Breast epithelium (tissue), 3 donors: ENCODE data around the gene CLPSL2.

Source experiments
- CTCF ChIP-seq, 3 donors: fragments of 450-650 bp; IDR thresholded peaks; one replicate each; pipeline ENCODE4 v1.5.1; 2016 to 2017; ENCODE audit warnings: antibody characterized with exemption in 3 of 3, mild to moderate bottlenecking in 3 of 3, moderate library complexity in 3 of 3
- POLR2A ChIP-seq: fragments of 450-650 bp; IDR thresholded peaks from one replicate; pipeline ENCODE4 v1.6.1; 2016; ENCODE audit warnings: antibody characterized with exemption, mild to moderate bottlenecking, moderate library complexity

GRCh38 chr6:35746516-35746915 is 29.9 kb upstream of the CLPSL2 start:
- TF ChIP-seq CTCF (IDR thresholded peaks at IDR 0.05) (no peak), POLR2A (no peak)
